ELR (cell line): ENCODE measurements around the gene COLEC11.

ENCODE experiments used
- DNase-seq: peaks from one replicate; pipeline ENCODE4 v3.0.0-alpha.2; 2015; ENCODE audit warnings: low read depth

The COLEC11 gene

DNA sequence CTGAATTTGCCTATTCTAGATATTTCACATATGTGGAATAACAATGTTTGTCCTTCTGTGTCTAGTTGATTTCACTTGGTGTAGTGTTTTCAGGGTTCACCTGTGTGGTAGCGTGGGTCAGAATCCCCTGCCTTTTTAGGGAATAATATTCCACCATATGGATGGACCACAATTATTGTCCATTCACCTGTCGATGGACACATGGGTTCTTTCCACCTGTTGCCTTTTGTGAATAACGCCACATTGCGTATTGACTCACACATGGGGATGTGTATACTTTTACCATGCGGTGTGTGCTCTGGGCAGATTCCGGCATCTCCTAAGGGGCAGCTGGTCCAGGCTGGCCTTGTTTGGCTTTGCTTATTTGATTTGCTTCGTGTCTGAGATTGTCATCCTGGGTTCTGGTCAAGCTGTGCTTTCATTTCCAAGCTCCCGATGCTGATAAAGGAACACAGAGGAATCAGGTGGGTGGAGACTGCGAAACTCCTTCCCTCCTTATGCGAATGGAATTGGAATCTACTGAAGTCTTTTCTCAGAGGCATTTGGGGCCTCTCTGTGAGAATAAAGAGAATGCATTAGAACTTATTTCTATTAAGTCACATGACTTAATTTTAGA, 44.2 kb downstream of the COLEC11 start:
- DNase-seq: no peak

DNA sequence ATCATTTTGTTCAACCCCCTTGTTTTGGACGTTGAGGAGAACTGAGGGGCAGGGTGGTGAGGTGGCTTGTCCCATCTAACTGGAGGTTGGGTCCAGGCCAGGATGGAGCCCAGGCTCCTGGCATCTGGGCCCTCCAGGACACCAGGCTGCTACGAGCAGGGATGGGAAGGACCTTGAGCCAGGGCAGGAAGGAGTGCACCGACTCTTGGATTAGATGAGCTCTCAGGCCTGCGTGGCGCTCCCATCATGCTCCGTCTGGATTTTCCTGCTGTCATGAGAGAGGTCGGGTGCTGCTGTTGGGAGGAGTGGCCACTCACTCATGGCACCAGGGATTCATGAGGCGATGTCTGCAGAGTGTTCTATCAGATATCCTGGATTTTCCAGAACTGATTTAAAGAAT, 44.7 kb downstream of the COLEC11 start:
- DNase-seq: no peak

- DNase-seq: no peak
Measured at GRCh38 chr2:3641181-3641580, 46.3 kb downstream of the COLEC11 start.

DNA sequence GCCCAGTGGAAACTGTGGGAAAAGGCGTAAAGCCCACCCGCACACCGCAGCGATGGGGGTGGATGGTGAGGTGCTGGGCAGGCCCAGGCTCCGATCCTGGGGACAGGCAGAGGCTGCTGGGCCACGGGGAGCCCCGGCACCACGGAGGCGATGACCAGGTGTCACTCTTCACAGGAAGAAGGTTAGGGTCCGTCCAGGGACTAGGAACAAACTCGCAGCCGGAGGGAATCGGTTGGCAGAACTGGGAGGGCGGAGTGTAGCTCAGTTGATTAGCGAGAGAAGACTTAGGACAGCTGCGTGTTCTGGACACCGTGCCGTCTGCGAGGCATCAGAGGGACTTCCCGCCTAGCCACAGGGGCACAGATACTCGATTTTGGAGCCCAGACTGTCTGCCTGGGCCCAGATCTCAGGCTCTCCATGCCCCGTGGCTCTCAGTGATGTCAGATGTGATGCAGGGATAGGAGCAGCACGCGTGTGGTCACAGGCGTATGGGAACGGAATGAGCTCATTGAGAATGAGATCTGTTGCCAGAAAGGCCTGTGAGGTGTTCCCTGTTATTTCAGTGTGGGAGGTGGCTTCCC, 47.0 kb downstream of the COLEC11 start:
- DNase-seq: no peak

DNA sequence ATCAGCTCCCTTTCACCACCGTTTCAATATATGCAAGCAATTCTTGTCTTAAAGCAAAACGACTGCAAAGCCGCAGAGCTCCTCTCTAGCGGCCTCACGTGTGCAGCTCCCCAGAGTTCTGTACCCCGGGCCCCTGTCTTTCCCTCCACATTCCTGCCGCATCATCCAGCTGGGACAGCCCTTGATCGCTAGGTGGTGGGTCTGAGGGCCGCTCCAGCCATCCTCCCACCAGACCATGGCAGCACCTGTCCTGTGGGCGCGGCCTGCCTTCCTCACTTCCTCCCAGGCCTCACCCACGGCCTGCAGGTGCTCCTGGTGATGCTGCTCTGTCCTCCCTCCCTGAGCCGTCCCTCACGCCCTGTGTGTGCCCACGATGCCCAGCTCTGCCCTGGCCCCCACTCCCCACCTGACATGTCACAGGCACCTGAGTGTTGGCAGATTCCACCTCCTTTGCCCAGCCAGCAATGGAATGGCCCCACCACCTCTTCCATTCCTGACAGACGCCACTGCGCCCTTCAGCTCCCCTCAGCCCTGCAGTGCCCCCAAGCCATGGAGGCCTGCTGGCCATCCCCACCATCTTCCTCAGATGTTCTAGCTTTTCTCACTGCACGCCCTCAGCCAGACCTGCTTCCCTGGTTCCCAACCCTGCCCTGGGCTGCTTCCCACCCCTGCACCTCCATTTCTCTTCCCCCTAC, 47.8 kb downstream of the COLEC11 start:
- DNase-seq: no peak

- no peak for DNase-seq
Measured at GRCh38 chr2:3643371-3644245, 48.7 kb downstream of the COLEC11 start.

DNA sequence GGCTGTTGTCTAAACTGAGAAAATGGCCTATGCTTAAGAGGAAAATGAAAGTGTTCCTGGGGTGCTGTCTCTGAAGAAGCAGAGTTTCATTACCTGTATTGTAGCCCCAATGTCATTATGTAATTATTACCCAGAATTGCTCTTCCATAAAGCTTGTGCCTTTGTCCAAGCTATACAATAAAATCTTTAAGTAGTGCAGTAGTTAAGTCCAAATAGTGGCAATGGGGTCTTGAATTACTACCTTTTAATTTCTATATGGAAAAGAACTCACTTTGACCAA, 49.3 kb downstream of the COLEC11 start:
- no peak for DNase-seq

GRCh38 chr2:3644891-3645605, 50.1 kb downstream of the COLEC11 start:
- DNase-seq: no peak

DNA sequence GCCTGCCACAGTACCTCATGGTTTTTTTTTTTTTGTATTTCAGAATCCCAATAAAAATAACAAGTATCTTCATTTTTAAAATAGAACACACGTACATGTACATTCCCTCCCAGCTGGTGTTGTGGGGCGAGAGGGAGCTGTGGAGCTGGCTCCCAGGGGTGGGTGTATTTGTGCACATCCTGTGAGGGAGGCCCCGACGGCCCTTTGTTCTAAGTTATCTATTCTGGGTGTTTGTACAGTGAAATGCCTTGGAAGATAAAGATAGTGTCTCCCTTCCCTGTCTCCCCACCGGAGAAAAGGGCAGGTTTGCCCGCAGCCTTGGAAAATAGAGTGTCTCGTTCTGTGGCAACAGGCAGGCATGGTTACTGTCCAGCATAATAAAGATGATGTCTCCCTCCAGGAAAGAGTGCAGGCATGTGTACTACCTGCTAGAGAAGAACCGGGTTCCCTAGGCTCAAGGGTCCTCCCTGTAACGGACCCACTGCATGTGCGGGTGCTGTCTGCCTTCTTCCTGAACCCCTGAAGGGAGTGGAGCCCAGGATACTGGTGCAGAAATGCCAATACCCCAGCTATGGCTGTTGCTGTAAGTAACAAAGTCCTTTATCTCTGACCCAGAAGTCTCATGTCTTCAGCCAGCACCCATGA, 51.0 kb downstream of the COLEC11 start:
- no peak for DNase-seq

- no peak for DNase-seq
Measured at GRCh38 chr2:3646446-3646845, 51.5 kb downstream of the COLEC11 start.

DNA sequence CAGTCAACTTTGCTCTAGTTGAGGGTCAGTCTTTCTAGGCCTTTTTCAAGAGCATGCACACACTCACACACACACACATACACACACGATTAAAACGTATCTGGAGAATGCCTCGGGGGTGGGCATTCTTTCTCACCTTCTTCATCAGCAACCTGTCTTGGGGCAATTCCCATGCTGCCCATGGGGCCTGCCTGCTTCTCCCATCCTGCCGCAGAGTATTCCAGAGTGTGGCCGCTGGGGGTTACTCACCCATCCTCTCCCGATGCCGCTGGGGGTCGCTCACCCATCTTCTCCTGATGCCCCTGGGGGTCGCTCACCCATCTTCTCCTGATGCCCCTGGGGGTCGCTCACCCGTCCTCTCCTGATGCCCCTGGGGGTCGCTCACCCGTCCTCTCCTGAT, 52.3 kb downstream of the COLEC11 start:
- DNase-seq: no peak

GRCh38 chr2:3647831-3648651, 53.1 kb downstream of the COLEC11 start:
- DNase-seq: no peak

GRCh38 chr2:3648652-3649177, 53.8 kb downstream of the COLEC11 start:
- DNase-seq: no peak

DNA sequence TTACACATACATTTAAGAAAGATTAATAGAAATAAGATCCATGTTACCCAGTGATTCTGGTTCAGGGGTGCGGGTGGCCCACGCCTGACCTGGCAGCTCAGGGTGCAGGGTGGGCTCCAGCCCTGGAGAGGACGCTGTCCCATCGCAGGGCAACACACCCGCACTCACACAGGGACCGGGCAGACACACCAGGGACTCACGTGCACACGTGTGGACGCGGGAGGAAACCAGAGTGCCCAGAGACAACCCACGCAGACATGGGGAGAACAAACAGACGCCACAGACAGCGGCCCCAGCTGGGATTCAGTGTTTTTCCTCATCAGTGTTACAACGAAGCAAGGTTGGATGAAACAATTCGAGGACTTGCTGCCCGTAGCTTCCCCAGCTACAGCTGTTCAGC, 54.7 kb downstream of the COLEC11 start:
- no peak for DNase-seq

DNA sequence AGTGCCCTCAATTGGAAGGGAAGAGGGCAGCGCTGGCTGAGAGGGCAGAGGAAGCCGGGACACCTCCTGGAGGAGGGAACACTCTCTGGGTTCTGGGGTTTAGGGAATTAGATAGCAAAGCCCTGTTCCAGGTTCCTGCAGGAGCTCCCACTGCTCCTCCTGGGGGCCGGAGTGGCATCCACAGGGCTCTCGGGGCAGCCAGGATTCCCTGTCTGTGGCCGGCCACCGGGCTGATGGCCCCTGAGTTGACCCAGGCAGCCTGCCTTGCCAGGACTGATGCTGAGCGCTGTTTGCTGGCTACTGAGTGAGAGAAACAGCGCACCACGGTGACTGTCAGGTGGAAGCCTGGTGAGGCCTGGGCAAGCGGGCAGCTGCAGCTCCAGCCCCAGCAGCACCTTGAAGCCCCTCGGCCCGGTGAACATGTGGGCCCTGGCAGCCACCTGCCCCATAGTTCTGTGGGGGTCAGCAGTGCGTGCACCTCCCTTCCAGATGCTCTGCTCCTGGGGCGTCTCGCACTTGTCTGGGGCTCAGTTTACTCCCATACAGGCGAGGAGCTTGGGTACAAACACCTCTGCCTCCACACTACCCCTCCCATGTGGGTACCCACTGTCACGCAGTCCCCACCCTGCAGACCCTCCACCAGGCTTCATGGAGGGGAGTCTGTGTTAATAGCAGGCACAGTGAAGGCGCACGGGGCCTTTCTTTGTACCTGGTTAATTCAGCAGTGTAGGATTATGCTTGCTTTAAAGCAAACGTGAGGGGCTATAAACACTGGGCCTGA, 55.4 kb downstream of the COLEC11 start:
- no peak for DNase-seq

DNA sequence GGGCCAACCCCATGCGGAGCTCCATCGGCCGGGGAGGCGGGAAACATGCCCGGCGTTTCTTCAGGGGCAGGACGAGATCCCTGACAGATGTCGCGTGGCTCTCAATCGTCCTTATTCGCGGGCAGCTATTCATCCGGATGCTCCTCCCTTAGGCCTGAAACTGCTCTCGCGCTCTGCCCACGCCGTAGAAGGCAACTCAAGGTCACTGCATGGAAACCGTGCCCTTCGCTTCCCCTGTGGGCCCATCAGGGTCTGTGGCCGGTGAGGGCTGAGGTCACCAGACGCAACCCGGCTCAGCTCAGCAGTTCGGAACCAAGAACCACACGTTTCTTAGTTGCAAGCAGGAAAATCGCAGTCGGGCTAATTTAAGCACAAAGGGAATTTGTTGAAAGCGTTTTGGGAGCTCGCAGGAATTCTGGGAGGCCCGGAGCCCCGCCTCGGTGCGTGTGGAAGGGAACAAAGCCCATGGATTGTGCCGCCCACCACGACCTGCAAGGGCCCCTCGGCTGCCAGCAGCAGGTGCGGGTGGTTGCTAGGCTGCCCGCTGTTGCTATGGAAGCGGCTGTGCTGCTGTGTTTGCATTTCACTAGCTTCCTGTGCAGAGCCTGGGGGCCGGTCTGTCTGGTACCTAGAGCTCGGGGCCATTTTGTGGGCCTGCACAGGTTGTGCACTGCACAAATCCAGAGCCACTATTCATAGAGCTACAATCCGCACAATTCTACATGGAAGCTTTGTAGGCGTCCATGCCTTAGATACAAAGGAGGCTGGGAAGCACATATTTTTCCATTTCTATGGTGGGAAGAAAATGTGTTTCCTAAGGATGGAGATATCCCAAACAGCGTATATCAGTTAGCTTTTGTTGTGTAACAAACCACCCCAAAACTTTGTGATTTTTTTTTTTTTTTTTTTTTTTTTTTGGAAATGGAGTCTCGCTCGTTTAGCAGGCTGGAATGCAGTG, 57.1 kb downstream of the COLEC11 start:
- DNase-seq: no peak

DNA sequence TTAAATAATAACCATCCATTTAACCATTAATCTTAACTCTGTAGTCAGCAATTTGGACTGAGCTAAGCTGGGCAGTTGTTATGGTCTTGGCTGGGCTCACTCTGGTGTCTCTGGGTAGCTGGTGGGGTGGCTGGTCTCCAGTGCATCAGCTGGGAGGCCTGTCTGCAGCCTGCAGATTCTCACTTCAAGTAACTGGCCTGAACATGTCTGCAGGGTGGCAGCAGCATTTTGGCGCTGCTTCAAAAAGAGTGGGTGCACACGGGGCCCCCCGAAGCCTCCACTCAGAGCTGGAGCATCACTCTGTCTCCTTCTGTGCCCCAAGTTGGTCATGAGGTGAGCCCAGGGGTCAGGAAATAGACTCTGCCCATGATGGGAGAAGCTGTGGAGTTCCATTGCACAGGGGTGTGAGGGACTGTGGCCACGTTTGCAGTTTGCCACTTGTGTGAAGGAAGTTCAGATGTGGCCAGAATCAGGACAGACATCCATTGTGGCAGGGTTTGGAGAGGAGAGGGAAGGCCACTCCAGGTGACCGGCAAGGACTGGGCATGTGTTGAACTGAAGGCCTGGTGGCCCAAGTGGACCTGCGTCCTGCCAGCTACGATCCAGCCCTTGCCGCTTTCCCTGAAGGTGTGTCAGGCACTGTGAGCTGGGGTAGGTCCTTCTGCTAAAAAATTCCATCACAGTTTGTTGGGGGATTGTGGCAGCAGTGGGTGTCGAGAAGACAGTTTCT, 58.1 kb downstream of the COLEC11 start:
- no peak for DNase-seq

GRCh38 chr2:3654011-3654410, 59.1 kb downstream of the COLEC11 start:
- no peak for DNase-seq
